Measurements from ENCODE around the gene CAPZA1.

CAPZA1 gene

DNA sequence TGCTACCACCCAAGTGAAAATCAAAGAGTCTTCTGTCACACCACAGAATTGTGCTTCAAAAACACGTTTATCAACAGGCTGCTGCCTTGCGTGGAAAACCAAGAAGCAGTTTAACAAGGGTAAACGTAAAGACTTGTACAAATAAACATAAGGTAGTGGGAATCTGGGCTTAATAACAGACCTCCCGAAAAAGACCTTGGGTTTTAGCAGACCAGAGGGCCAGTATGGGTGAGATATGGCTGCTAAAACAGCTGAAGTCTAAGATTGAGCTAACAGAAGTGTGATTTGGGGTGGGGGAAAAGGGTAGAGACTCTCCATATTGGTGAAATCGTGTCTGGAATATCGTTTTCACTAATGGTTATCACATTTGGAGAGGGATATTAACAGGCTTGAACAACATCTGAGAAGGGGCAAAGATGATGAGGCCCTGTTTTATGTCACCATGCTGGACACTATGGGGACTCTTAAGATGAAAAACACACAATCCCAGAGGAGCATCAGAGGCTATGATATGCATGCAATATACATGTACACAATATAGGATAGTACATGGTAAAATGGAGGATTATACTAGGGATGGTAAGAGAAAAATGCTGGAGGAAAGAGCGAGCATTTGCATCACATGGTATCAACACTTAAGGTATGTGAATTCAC lies 56.2 kb downstream of the CAPZA1 start:
- no peak for DNase-seq (ENCODE audit: low read depth in 2 of 2, low spot score in 1 of 2)

DNA sequence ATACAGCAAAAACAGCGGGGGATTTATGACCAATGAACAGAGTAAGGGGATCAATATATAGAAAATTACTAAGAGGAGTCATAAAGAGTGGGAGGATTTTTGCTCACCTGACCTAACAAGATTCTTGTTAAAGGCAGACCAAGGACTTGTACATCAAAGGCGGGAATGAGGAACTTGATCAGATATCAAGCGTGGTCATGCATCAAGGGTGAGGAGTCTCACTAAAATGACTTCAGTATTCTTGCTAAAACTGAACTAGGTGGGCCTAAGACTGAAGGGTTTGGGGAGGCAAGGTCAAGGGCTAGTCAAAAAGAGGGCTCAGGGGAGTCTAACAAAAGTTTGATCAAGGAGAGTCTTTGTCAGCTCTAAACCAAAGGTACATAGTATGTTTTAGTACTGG lies 56.9 kb downstream of the CAPZA1 start:
- DNase-seq (ENCODE audit: low read depth in 2 of 2, low spot score in 1 of 2) = no peak

DNA sequence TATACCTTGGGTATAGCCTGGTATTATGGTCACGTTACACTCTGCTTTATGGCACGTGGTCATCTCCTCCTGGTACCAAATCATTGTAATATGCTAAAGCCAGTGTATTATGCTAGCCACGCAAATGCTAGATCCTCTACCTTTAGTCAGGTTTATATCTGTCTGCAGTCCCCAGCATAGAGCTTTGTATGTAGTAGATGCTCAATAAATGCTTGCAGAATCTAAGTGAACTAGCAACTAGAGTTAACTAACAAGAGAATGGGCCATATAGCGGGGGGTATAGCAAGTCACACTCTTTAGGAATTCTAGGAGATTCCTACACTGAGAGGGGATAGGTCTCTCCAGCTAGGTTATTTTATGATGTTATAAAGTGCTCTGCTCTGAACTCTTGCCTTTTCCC lies 57.9 kb downstream of the CAPZA1 start:
- DNase-seq (ENCODE audit: low read depth in 2 of 2, low spot score in 1 of 2) = no peak

DNA sequence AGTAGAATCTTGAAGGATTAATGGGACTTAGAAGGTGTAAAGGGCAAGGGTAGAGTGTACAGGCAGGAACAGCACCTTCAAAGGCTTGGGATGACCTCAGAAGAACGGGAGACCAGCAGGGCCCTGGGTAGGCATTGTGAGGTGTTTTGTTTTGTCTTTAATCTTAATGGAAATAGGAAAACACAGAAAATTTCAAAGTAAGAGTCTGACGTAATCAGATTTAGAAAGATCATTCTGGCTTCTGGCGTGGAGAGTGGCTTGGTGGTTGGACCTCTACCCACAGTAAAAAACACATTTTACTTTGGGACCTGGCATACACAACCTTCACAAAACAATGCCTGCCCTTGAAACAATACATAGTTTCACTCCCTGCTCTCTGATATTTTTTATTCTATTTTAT lies 59.0 kb downstream of the CAPZA1 start:
- no peak for DNase-seq (ENCODE audit: low read depth in 2 of 2, low spot score in 1 of 2)

DNA sequence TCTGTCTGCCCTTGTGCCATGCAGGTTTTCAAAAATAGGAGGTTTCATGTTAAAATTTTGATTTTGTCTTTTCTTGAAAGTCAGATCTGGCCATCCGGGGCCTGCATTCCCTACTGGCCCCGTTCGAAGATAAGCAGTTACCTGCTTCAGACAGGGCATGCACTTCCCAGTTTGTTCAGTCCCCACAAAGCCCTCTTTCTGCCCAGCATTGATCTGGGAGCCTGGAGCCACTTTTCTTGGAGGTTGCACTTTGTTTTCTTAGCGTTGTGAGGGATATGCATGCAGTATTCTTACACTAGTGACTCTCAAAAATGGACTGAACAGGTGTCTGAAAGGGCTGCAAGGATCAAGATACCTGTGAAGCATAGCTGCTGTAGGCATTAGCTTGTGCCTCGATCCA lies 66.3 kb downstream of the CAPZA1 start:
- no peak for DNase-seq (ENCODE audit: low read depth in 2 of 2, low spot score in 1 of 2)

DNA sequence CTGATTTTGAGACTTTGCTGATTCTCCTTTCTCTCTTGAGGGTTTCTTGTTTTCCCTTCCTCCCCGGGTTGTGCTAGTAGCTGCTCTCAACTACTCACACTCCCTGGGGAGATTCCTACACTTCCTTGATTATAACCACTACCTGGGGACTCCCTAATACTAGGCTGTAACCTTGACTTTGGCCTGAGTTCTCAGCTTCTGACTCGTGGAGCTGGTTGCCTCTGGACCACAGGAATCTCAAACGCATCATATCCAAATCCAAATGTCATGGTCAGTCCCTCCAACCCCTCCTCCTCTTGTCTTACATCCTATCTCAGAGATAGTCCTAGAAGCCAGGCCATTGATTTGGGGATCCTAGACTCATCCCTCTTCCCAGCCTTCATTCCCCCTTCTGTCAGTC lies 66.8 kb downstream of the CAPZA1 start:
- DNase-seq (ENCODE audit: low read depth in 2 of 2, low spot score in 1 of 2) = no peak

DNA sequence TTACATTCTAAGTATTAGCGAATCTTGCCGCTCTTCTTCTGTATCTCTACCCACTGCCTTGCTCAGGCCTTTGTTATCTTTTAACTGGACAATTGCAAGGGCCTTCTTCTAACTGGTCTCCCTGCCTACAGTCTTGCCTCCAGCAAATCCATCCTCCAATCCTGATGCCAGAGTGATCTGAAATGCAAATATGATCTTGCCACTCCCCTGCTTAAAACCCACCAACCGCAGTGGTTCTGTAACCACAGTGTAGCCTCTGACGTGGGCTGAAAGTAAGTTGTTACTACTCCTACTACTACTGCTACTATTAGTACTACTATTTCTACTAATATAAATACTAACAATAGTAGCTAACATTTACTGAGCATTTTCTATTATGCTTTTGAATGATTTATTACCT lies 67.2 kb downstream of the CAPZA1 start:
- DNase-seq (ENCODE audit: low read depth in 2 of 2, low spot score in 1 of 2) = no peak

DNA sequence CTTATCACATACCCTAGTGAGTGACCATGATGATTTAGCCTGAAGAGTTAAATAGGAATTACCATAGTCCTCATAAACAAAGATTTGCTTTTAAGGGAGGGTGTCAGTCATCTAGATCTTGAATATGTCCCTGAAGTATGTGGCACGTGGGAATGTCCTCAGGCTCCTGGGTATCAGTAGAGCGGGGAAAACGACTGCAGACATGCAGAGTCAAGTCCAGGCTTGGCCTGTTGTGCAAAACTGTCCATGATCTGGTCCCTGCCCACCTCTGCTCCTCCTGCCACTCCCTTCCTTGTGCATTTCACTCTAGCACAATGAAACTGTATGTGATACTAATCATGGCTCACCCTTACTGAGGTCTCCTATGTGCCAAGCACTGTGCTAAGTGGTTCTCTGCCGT lies 67.7 kb downstream of the CAPZA1 start:
- DNase-seq (ENCODE audit: low read depth in 2 of 2, low spot score in 1 of 2) = no peak

DNA sequence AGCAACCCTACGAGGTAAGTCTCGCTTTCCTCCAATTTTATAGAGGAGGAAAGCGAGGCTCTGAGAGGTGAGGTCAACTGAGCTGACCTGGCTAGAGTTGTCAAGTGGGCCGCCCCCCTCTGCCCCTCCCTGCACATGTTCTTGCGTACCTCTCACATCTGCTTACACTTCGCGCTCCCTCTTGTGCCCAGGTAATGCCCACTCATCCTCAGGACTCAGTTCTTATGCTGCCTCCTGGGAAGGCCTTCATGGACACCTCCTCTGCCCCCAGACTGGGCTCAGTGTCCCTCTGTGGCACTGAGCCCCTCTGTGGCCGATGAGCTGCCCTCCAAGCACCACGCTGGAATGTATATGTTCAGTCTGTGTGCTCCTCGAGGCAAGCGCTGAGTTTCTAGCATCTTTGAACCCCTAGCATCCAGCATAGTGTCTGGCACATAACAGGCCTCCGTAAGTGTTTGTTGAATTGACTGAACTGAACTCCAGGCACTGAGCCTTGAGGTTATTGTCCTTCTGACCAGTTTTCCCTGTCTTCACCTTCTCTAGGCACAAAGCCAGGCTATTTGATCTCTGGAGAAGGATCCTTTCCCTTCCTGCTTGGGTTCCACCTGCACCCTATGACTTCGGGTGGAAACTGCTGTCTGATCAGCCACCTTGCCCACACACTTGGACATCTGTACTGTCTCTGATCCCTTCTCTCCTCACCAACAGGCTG lies 68.3 kb downstream of the CAPZA1 start:
- no peak for DNase-seq (ENCODE audit: low read depth in 2 of 2, low spot score in 1 of 2)

DNA sequence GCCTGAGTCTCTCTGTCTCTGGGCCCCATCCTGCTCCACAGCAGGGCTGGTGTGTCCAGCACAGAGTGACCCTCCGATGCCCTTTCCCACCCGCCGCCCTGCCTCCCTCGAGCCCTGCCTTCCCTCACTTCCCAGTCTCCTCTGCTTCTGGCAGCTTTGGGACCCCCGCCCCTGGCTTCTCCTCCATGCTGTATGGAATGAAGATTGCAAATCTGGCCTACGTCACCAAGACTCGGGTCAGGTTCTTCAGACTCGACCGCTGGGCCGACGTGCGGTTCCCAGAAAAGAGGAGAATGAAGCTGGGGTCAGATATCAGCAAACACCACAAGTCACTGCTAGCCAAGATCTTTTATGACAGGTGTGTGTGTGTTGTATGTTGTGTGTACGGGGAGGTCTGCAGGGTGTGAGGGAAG lies 69.2 kb downstream of the CAPZA1 start:
- no peak for DNase-seq (ENCODE audit: low read depth in 2 of 2, low spot score in 1 of 2)

DNA sequence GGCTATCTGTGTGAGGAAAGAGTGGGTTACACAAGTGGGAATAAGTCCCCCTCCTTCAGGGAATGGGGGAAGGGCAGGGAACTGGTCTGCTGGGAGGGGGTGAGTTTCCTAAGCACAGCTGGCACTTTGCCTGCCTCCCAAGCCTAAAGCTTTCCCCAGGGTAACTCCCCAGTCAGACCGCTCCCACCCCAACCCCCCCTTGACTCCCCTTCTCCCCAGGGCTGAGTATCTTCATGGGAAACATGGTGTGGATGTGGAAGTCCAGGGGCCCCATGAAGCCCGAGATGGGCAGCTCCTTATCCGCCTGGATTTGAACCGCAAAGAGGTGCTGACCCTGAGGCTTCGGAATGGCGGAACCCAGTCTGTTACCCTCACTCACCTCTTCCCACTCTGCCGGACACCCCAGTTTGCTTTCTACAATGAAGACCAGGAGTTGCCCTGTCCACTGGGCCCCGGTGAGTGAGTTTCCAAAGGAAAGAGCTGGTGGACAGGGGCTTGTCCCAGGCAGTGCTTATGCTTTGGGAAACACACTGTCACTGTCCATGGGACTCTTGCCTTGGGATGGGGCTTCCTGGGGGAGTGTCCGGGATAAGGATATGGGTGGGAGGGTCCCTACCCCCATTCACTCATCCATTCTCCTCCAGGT lies 69.7 kb downstream of the CAPZA1 start:
- DNase-seq (ENCODE audit: low read depth in 2 of 2, low spot score in 1 of 2) = no peak

DNA sequence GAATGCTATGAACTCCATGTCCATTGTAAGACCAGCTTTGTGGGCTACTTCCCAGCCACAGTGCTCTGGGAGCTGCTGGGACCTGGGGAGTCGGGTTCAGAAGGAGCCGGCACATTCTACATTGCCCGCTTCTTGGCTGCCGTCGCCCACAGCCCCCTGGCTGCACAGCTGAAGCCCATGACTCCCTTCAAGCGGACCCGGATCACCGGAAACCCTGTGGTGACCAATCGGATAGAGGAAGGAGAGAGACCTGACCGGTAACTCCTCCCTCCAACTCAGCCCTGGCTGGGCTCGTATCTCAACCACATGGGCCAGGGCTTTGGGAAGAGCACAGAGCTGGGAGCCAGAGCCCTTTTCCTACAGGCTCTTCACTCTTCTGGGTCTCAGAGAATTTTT lies 70.2 kb downstream of the CAPZA1 start:
- no peak for DNase-seq (ENCODE audit: low read depth in 2 of 2, low spot score in 1 of 2)

DNA sequence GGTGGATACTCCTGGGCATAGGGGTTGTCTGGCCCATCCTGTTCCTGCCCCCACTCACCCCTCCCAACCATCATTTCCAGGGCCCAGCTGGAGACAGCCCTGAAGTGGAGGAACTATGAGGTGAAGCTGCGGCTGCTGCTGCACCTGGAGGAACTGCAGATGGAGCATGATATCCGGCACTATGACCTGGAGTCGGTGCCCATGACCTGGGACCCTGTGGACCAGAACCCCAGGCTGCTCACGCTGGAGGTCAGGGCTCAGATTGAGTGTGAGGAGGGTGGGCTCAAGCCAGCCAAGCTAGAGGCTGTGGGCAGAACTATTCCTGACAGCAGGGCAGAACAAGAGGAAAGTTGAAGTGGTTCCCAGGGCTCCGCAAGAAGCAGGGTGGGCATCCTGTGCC lies 73.0 kb downstream of the CAPZA1 start:
- no peak for DNase-seq (ENCODE audit: low read depth in 2 of 2, low spot score in 1 of 2)

DNA sequence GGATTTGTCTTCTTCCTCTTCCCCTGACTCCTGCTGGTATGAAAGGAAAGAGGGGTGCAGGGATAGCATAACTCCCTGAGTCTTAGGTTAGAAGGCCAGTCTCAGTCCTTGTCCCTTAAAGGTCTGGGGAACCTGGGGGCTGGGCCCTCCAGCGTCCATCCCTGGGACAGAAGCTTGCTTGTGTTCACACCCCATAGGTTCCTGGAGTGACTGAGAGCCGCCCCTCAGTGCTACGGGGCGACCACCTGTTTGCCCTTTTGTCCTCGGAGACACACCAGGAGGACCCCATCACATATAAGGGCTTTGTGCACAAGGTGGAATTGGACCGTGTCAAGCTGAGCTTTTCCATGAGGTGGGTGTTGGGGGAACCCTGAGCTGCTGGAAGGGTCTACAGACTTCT lies 74.2 kb downstream of the CAPZA1 start:
- DNase-seq (ENCODE audit: low read depth in 2 of 2, low spot score in 1 of 2) = no peak

DNA sequence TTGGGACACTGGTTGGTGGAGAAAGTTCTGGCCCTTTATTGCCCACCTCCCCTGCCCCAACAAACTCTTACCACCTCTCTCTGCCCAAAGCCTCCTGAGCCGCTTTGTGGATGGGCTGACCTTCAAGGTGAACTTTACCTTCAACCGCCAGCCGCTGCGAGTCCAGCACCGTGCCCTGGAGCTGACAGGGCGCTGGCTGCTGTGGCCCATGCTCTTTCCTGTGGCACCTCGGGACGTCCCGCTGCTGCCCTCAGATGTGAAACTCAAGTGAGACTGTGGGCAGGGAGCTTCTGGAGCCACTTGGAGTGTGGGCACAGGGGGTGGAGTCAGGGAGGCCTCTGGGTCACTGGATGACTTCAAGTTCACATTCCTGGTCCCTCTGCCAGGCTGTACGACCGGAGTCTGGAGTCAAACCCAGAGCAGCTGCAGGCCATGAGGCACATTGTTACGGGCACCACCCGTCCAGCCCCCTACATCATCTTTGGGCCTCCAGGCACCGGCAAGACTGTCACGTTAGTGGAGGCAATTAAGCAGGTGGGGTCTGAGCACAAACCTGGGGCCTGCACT lies 74.8 kb downstream of the CAPZA1 start:
- DNase-seq (ENCODE audit: low read depth in 2 of 2, low spot score in 1 of 2) = no peak

DNA sequence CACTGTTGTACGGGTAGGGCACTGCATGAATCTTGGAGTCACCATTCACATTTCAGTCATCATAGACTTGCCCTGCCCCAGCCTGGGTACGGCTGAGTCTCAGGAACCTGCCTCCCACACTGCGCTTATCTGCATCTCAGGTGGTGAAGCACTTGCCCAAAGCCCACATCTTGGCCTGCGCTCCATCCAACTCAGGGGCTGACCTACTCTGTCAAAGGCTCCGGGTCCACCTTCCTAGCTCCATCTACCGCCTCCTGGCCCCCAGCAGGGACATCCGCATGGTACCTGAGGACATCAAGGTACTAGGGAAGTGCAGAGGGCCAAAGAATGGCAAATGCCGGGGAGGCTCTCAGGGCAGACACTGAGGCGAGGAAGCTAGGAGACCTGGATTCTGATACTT lies 75.6 kb downstream of the CAPZA1 start:
- no peak for DNase-seq (ENCODE audit: low read depth in 2 of 2, low spot score in 1 of 2)

DNA sequence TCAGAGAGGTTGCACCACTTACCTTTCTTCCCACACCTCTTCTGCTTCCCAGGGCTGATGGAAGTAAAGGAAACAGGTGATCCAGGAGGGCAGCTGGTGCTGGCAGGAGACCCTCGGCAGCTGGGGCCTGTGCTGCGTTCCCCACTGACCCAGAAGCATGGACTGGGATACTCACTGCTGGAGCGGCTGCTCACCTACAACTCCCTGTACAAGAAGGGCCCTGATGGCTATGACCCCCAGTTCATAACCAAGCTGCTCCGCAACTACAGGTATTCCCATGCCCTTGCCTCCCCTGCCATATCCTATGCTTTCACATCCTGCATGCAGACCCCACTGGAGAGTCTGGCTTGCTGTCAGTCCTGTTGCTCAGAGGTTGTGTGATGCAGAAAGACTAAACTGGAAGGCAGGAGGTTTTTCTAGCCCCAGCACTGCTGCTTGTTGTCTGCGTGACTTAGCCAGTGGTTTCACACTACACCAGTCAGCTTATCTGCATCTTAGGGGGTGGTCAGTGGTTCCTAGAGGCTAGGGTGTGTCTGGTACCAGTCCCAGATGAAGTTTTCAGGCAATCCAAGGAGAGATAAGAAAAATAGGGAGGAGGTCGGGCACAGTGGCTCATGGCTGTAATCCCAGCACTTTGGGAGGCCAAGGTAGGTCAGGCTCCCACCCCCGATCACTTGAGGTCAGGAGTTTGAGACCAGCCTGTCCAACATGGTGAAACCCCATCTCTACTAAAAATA lies 77.1 kb downstream of the CAPZA1 start:
- DNase-seq (ENCODE audit: low read depth in 2 of 2, low spot score in 1 of 2) = no peak

DNA sequence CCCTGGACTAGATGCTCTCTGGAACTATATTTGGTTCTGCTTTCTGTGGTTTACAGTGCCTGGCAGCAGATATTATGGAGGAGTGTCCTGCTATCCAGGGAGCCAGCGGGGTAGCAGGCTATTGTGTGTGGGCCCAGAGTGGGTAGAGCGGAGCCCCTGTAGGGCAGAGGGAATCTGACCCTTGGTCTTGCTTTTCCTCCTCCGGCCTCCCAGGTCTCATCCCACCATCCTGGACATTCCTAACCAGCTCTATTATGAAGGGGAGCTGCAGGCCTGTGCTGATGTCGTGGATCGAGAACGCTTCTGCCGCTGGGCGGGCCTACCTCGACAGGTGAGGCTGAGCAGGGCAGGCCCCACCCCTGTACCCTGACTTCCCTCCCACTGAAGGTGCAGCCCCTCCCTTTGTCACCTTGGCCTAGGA lies 78.2 kb downstream of the CAPZA1 start:
- DNase-seq (ENCODE audit: low read depth in 2 of 2, low spot score in 1 of 2) = no peak

DNA sequence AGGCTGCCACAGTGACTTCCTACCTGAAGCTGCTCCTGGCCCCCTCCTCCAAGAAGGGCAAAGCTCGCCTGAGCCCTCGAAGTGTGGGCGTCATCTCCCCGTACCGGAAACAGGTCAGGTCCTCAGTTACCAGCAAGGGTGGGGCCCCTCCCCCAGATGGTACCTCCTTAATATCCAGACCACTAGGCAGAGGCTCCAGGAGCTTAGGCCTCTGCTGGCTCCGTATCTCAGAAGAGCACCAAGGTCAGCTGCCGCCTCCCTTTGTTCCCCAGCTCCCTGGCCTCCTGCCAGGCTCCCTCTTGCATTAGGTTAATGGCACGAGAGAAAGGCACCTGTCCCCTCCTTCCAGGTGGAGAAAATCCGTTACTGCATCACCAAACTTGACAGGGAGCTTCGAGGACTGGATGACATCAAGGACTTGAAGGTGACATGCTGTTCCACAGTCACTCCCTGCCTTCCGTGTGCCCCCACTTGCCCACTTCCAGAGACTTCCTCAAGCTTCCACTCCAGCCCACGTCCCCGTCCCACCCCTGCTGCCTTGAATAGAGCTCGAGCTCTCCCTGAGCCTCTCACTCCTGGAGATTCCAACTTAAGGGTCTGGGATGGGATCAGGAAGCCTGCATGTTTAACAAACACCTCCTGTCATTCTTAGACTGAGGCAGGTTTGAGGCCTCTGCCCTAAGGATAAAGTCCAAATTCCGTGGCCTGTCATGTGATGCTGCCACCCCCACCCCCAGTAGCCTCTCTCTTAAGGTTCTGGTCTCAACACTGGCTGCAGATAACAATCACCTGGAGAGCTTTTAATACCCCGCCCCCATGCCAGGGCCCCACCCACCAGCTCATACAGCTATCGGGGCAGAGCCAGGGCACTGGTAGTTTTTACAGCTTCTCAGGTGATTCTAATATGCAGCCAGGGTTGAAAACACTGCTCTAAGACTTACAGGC lies 79.0 kb downstream of the CAPZA1 start:
- no peak for DNase-seq (ENCODE audit: low read depth in 2 of 2, low spot score in 1 of 2)

DNA sequence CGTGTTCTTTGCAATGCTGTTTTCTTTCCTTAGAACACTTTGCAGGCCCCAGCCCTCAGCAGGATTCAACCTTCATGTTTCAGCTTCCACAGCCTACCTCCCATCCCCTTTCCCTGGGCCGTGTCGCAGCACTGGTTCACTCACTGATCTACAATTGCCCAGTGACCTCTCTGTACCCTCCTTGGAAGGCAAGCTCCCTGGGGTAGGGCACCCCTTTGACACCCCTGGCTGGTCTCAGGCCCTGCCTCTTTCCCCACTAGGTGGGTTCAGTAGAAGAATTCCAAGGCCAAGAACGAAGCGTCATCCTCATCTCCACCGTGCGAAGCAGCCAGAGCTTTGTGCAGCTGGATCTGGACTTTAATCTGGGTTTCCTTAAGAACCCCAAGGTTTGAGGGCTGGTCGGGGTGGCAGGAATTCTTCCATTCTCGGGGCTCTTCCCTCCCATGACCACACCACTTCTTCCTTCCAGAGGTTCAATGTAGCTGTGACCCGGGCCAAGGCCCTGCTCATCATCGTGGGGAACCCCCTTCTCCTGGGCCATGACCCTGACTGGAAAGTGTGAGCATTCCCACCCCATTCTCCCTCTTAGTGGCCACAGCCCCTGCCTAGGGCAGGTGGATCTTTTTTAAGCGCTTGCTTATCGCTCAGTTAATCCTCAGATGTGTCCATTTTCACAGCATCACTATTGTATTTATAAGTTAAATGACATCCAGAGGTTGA lies 80.0 kb downstream of the CAPZA1 start:
- DNase-seq (ENCODE audit: low read depth in 2 of 2, low spot score in 1 of 2) = no peak

Measured in stimulated activated CD8-positive, alpha-beta memory T cell treated with anti-CD3 and anti-CD28 coated beads, Interleukin-4, amount 100 ng/mL, for 1 hour (primary cell).